Subcutaneous adipose tissue (tissue), 4 donors: ENCODE data around the gene TAF11L2. TPM values are rescaled to one million over a fixed set of nuclear protein-coding genes. Genes with fewer than 3 reads are reported as not detected.
"Not testable (repeated sequence)": the region's sequence is repeated elsewhere in the genome, so short reads cannot be mapped to it uniquely, and the experiment has no call there.

Source experiments
- CTCF ChIP-seq: fragments of 450-650 bp; IDR thresholded peaks from one replicate; pipeline ENCODE4 v1.5.1; 2016; ENCODE audit warnings: low read depth, mild to moderate bottlenecking, control low read depth, antibody characterized with exemption, moderate library complexity
- total RNA-seq, 4 donors: library from RNA; depleted of rRNA; stranded (reverse); fragments of >200 nt; gene quantifications; one replicate each; pipeline ENCODE4 v1.1.0, GENCODE V29; 2016

The TAF11L2 gene
- total RNA-seq, result not detected

- TF ChIP-seq CTCF, result not testable (repeated sequence)
Measured at GRCh38 chr5:17497931-17498330, at the start of gene TAF11L2. TSS of gene TAF11L2 (plus strand) at chr5:17498231.

- no peak for TF ChIP-seq CTCF
Measured at GRCh38 chr5:17448877-17449276, 49.2 kb upstream of the TAF11L2 start.

- no peak for TF ChIP-seq CTCF
Measured at GRCh38 chr5:17452936-17453335, 45.1 kb upstream of the TAF11L2 start.

- no peak for TF ChIP-seq CTCF
Measured at GRCh38 chr5:17455942-17456341, 42.1 kb upstream of the TAF11L2 start.

GRCh38 chr5:17461793-17462192, 36.2 kb upstream of the TAF11L2 start:
- no peak for TF ChIP-seq CTCF

- no peak for TF ChIP-seq CTCF
Measured at GRCh38 chr5:17463653-17464052, 34.4 kb upstream of the TAF11L2 start.

GRCh38 chr5:17470064-17470463, 28.0 kb upstream of the TAF11L2 start:
- no peak for TF ChIP-seq CTCF
